Testis (tissue), 2 donors: Measurements from ENCODE around the gene SEC14L6.

Source experiments
- CTCF ChIP-seq, 3 experiments: fragments of 450-650 bp in 2 of 3; fragments of 200-600 bp in 1 of 3; sonication (generic) in 1 of 3; IDR thresholded peaks; one replicate each; pipeline ENCODE4 v1.5.1; 2016 to 2019; ENCODE audit warnings: antibody characterized with exemption in 3 of 3, mild to moderate bottlenecking in 2 of 3, moderate library complexity in 1 of 3
- POLR2A ChIP-seq: fragments of 450-650 bp; IDR thresholded peaks from one replicate; pipeline ENCODE4 v1.6.1; 2017; ENCODE audit warnings: antibody characterized with exemption, mild to moderate bottlenecking, moderate library complexity

- TF ChIP-seq CTCF (IDR thresholded peaks at IDR 0.05): no peak
- TF ChIP-seq POLR2A: no peak
Measured at GRCh38 chr22:30500628-30501027, 45.9 kb downstream of the SEC14L6 start.
